Fibroblast of skin of back (primary cell): ENCODE data around the gene LCE4A. TPM values are rescaled to one million over a fixed set of nuclear protein-coding genes. Genes with fewer than 3 reads are reported as not detected.
"Not testable (repeated sequence)": the region's sequence is repeated elsewhere in the genome, so short reads cannot be mapped to it uniquely, and the experiment has no call there.

Experiments
- DNase-seq: peaks from one replicate; pipeline ENCODE4 v3.0.0-alpha.2; 2013
- polyA plus RNA-seq, 2 experiments: library from polyadenylated mRNA; unstranded; fragments of 120-200 nt; gene quantifications; one replicate each; pipeline ENCODE4 v1.2.1, GENCODE V29; 2013; ENCODE audit not compliant: insufficient read length in 2 of 2

LCE4A gene
- polyA plus RNA-seq (2013, experiment 1 of 2; ENCODE audit: insufficient read length) = not detected
- polyA plus RNA-seq (2013, experiment 2 of 2; ENCODE audit: insufficient read length) = not detected

- DNase-seq = no peak
Observed at GRCh38 chr1:152707860-152708259, at the start of gene LCE4A. TSS of gene LCE4A (plus strand) at chr1:152708160. CDS start at chr1:152709076, 916 bp downstream.

- DNase-seq = no peak
Observed at GRCh38 chr1:152658649-152659048, 49.3 kb upstream of the LCE4A start.

- no peak for DNase-seq
Observed at GRCh38 chr1:152663098-152663497, 44.9 kb upstream of the LCE4A start, which contains the start of gene LCE2D. TSS of gene LCE2D (plus strand) at chr1:152663380. CDS start at chr1:152664106, 726 bp downstream.

GRCh38 chr1:152666171-152666570 lies 41.8 kb upstream of the LCE4A start:
- not testable (repeated sequence) for DNase-seq

- DNase-seq = no peak
Observed at GRCh38 chr1:152667648-152668047, 40.3 kb upstream of the LCE4A start.

GRCh38 chr1:152673016-152673415 lies 34.9 kb upstream of the LCE4A start:
- DNase-seq = no peak

- DNase-seq = not testable (repeated sequence)
Observed at GRCh38 chr1:152674983-152675382, 33.0 kb upstream of the LCE4A start, which contains the start of gene LCE2C. TSS of gene LCE2C (plus strand) at chr1:152675279. CDS start at chr1:152676016, 737 bp downstream.

- DNase-seq = no peak
Observed at GRCh38 chr1:152679459-152679858, 28.5 kb upstream of the LCE4A start.

- no peak for DNase-seq
Observed at GRCh38 chr1:152681616-152682015, 26.3 kb upstream of the LCE4A start.

- no peak for DNase-seq
Observed at GRCh38 chr1:152683846-152684245, 24.1 kb upstream of the LCE4A start.

GRCh38 chr1:152685823-152686222 lies 22.1 kb upstream of the LCE4A start, which contains the start of gene LCE2B:
TSS of gene LCE2B (plus strand) at chr1:152686123. CDS start at chr1:152686844, 721 bp downstream.
- not testable (repeated sequence) for DNase-seq

- no peak for DNase-seq
Observed at GRCh38 chr1:152697701-152698600, 10.0 kb upstream of the LCE4A start, which contains the start of gene LCE2A. TSS of gene LCE2A (plus strand) at chr1:152698345. CDS start at chr1:152698902, 557 bp downstream.

- no peak for DNase-seq
Observed at GRCh38 chr1:152699746-152700145, 8.2 kb upstream of the LCE4A start.

GRCh38 chr1:152718238-152718637 lies 10.3 kb downstream of the LCE4A start:
- DNase-seq = no peak

GRCh38 chr1:152725261-152725660 lies 17.3 kb downstream of the LCE4A start:
- no peak for DNase-seq

- DNase-seq = no peak
Observed at GRCh38 chr1:152728986-152729385, 21.0 kb downstream of the LCE4A start.

GRCh38 chr1:152735648-152736047 lies 27.7 kb downstream of the LCE4A start:
- DNase-seq = no peak

GRCh38 chr1:152737997-152738396 lies 30.0 kb downstream of the LCE4A start:
- no peak for DNase-seq

- DNase-seq = peak; percentile 6
Observed at GRCh38 chr1:152739841-152740240, 31.9 kb downstream of the LCE4A start.

GRCh38 chr1:152741656-152742055 lies 33.7 kb downstream of the LCE4A start:
- no peak for DNase-seq

GRCh38 chr1:152743371-152744145 lies 35.6 kb downstream of the LCE4A start:
- no peak for DNase-seq

GRCh38 chr1:152745289-152745704 lies 37.3 kb downstream of the LCE4A start:
- peak; percentile 1 for DNase-seq
